HG02642 (cell line): ENCODE data around the gene USH2A.
"Not testable (repeated sequence)": the region's sequence is repeated elsewhere in the genome, so short reads cannot be mapped to it uniquely, and the experiment has no call there.

Source experiments
- ATAC-seq: cut with Tn5 transposase; IDR thresholded peaks from one replicate; pipeline ENCODE4 v1.9.1; 2021; ENCODE audit warnings: mild to moderate bottlenecking; ENCODE audit not compliant: unreplicated experiment, poor library complexity

Gene USH2A

GRCh38 chr1:216416488-216416887, 6.8 kb downstream of the USH2A start:
- ATAC-seq, result no peak

GRCh38 chr1:216410026-216410425, 13.2 kb downstream of the USH2A start:
- ATAC-seq, result no peak

- ATAC-seq, result no peak
Measured at GRCh38 chr1:216390956-216391355, 32.3 kb downstream of the USH2A start.

- no peak for ATAC-seq
Measured at GRCh38 chr1:216389774-216390173, 33.5 kb downstream of the USH2A start.

- no peak for ATAC-seq
Measured at GRCh38 chr1:216388558-216388957, 34.7 kb downstream of the USH2A start.

- no peak for ATAC-seq
Measured at GRCh38 chr1:216387782-216388181, 35.5 kb downstream of the USH2A start.

- ATAC-seq, result no peak
Measured at GRCh38 chr1:216379441-216379840, 43.8 kb downstream of the USH2A start.

GRCh38 chr1:216368249-216368648, 55.0 kb downstream of the USH2A start:
- ATAC-seq, result no peak

- ATAC-seq, result no peak
Measured at GRCh38 chr1:216366979-216367378, 56.3 kb downstream of the USH2A start.

- no peak for ATAC-seq
Measured at GRCh38 chr1:216356945-216357344, 66.3 kb downstream of the USH2A start.

GRCh38 chr1:216350186-216350585, 73.1 kb downstream of the USH2A start:
- no peak for ATAC-seq

GRCh38 chr1:216346526-216346925, 76.7 kb downstream of the USH2A start:
- ATAC-seq, result no peak

- ATAC-seq, result not testable (repeated sequence)
Measured at GRCh38 chr1:216340542-216340941, 82.7 kb downstream of the USH2A start.

GRCh38 chr1:216332462-216332861, 90.8 kb downstream of the USH2A start:
- ATAC-seq, result no peak

- no peak for ATAC-seq
Measured at GRCh38 chr1:216332003-216332402, 91.2 kb downstream of the USH2A start.

GRCh38 chr1:216331211-216331610, 92.0 kb downstream of the USH2A start:
- ATAC-seq, result no peak

- no peak for ATAC-seq
Measured at GRCh38 chr1:216330262-216330661, 93.0 kb downstream of the USH2A start.

- ATAC-seq, result no peak
Measured at GRCh38 chr1:216325946-216326345, 97.3 kb downstream of the USH2A start.

- no peak for ATAC-seq
Measured at GRCh38 chr1:216325336-216325735, 97.9 kb downstream of the USH2A start.

GRCh38 chr1:216323344-216323743, 99.9 kb downstream of the USH2A start:
- no peak for ATAC-seq

- no peak for ATAC-seq
Measured at GRCh38 chr1:216314379-216315095, 108.7 kb downstream of the USH2A start.

- no peak for ATAC-seq
Measured at GRCh38 chr1:216310776-216311175, 112.5 kb downstream of the USH2A start.
